ENCODE results near the gene REST.

Gene REST

GRCh38 chr4:56902703-56903102, 5.0 kb upstream of the REST start:
- TF ChIP-seq ARNTL (CRISPR knock-in tag; IDR thresholded peaks at IDR 0.05; ENCODE audit: borderline replicate concordance, low read depth) (no peak), ZNF8 (CRISPR knock-in tag; IDR thresholded peaks at IDR 0.05) (no peak), ZNF70 (CRISPR knock-in tag; IDR thresholded peaks at IDR 0.05) (no peak), CSDC2 (CRISPR knock-in tag; IDR thresholded peaks at IDR 0.05) (no peak), ZNF565 (CRISPR knock-in tag; conservative IDR thresholded peaks at IDR 0.05; ENCODE audit: low read depth) (no peak), ZFP30 (CRISPR knock-in tag; IDR thresholded peaks at IDR 0.05) (no peak)
- ATAC-seq: no peak

- TF ChIP-seq OSR1 (CRISPR knock-in tag; IDR thresholded peaks at IDR 0.05) (no peak), CREB5 (CRISPR knock-in tag; IDR thresholded peaks at IDR 0.05; ENCODE audit: low read depth) (no peak), SNAI2 (CRISPR knock-in tag; IDR thresholded peaks at IDR 0.05) (no peak), CSDC2 (CRISPR knock-in tag; IDR thresholded peaks at IDR 0.05) (no peak), TCF4 (CRISPR knock-in tag; IDR thresholded peaks at IDR 0.05; ENCODE audit: borderline replicate concordance) (no peak), ARNTL (CRISPR knock-in tag; IDR thresholded peaks at IDR 0.05; ENCODE audit: borderline replicate concordance, low read depth) (no peak), ZNF70 (CRISPR knock-in tag; IDR thresholded peaks at IDR 0.05) (no peak), RARB (CRISPR knock-in tag; IDR thresholded peaks at IDR 0.05) (no peak), PPARA (CRISPR knock-in tag; IDR thresholded peaks at IDR 0.05; ENCODE audit: borderline replicate concordance) (no peak), PATZ1 (CRISPR knock-in tag; IDR thresholded peaks at IDR 0.05; ENCODE audit: borderline replicate concordance) (no peak), CSRNP3 (CRISPR knock-in tag; IDR thresholded peaks at IDR 0.05) (no peak), ZNF565 (CRISPR knock-in tag; conservative IDR thresholded peaks at IDR 0.05; ENCODE audit: low read depth) (no peak), ZNF8 (CRISPR knock-in tag; IDR thresholded peaks at IDR 0.05) (no peak), ZFP3 (CRISPR knock-in tag; IDR thresholded peaks at IDR 0.05) (no peak), ZC3H10 (CRISPR knock-in tag; IDR thresholded peaks at IDR 0.05) (no peak)
These were observed 1.9 kb upstream of the REST start for GRCh38 chr4:56905796-56906195.

GRCh38 chr4:56906489-56907393, 959 bp upstream of the REST start:
- TF ChIP-seq CSDC2 (CRISPR knock-in tag; IDR thresholded peaks at IDR 0.05) (no peak), BACH2 (CRISPR knock-in tag; IDR thresholded peaks at IDR 0.05; ENCODE audit: borderline replicate concordance) (no peak), ARNTL (CRISPR knock-in tag; IDR thresholded peaks at IDR 0.05; ENCODE audit: borderline replicate concordance, low read depth) (no peak), RARB (CRISPR knock-in tag; IDR thresholded peaks at IDR 0.05) (no peak), ISL1 (CRISPR knock-in tag; IDR thresholded peaks at IDR 0.05) (no peak), TSHZ2 (CRISPR knock-in tag; IDR thresholded peaks at IDR 0.05) (no peak), ZNF565 (CRISPR knock-in tag; conservative IDR thresholded peaks at IDR 0.05; ENCODE audit: low read depth) (no peak), GLIS3 (CRISPR knock-in tag; IDR thresholded peaks at IDR 0.05) (no peak), ZNF70 (CRISPR knock-in tag; IDR thresholded peaks at IDR 0.05) (no peak), CREB5 (CRISPR knock-in tag; IDR thresholded peaks at IDR 0.05; ENCODE audit: low read depth) (no peak), TCF4 (CRISPR knock-in tag; IDR thresholded peaks at IDR 0.05; ENCODE audit: borderline replicate concordance) (no peak), SNAI2 (CRISPR knock-in tag; IDR thresholded peaks at IDR 0.05) (no peak), ESRRG (CRISPR knock-in tag; IDR thresholded peaks at IDR 0.05) (no peak), OSR1 (CRISPR knock-in tag; IDR thresholded peaks at IDR 0.05) (no peak), TOX (CRISPR knock-in tag; IDR thresholded peaks at IDR 0.05; ENCODE audit: borderline replicate concordance) (no peak), ZFP3 (CRISPR knock-in tag; IDR thresholded peaks at IDR 0.05) (no peak), ZC3H10 (CRISPR knock-in tag; IDR thresholded peaks at IDR 0.05) (no peak), ZNF8 (CRISPR knock-in tag; IDR thresholded peaks at IDR 0.05) (no peak), POU6F1 (CRISPR knock-in tag; IDR thresholded peaks at IDR 0.05; ENCODE audit: borderline replicate concordance, low read depth) (no peak), CSRNP3 (CRISPR knock-in tag; IDR thresholded peaks at IDR 0.05) (no peak)
- no peak for ATAC-seq

More at GRCh38 chr4:56905796-56906195, 1.9 kb upstream of the REST start:
- ATAC-seq: no peak
